Ishikawa (cell line): ENCODE measurements around the gene CCDC93.

Experiments
- CEBPB ChIP-seq: IDR thresholded peaks from 2 replicates; pipeline ENCODE4 v1.6.1; 2012
- CREB1 ChIP-seq: IDR thresholded peaks from 2 replicates; pipeline ENCODE4 v1.6.1; 2012; ENCODE audit warnings: low read depth
- EGR1 ChIP-seq: IDR thresholded peaks from 2 replicates; pipeline ENCODE4 v1.6.1; 2012
- EP300 ChIP-seq: IDR thresholded peaks from 2 replicates; pipeline ENCODE4 v1.6.1; 2012; ENCODE audit warnings: borderline replicate concordance
- FOXM1 ChIP-seq: IDR thresholded peaks from 2 replicates; pipeline ENCODE4 v1.6.1; 2012; ENCODE audit warnings: low read depth, borderline replicate concordance
- MAX ChIP-seq: IDR thresholded peaks from 2 replicates; pipeline ENCODE4 v1.6.1; 2012
- NFIC ChIP-seq: IDR thresholded peaks from 2 replicates; pipeline ENCODE4 v1.6.1; 2012
- RAD21 ChIP-seq: IDR thresholded peaks from 2 replicates; pipeline ENCODE4 v1.6.1; 2012; ENCODE audit warnings: low read depth
- REST ChIP-seq: IDR thresholded peaks from 2 replicates; pipeline ENCODE4 v1.6.1; 2012; ENCODE audit warnings: low read depth, mild to moderate bottlenecking
- TAF1 ChIP-seq: IDR thresholded peaks from 2 replicates; pipeline ENCODE4 v1.6.1; 2012; ENCODE audit warnings: low read depth, mild to moderate bottlenecking
- TCF12 ChIP-seq: IDR thresholded peaks from 2 replicates; pipeline ENCODE4 v1.6.1; 2012; ENCODE audit warnings: low read depth
- TEAD4 ChIP-seq: IDR thresholded peaks from 2 replicates; pipeline ENCODE4 v1.6.1; 2012
- USF1 ChIP-seq: IDR thresholded peaks from 2 replicates; pipeline ENCODE4 v1.6.1; 2012
- YY1 ChIP-seq: IDR thresholded peaks from 2 replicates; pipeline ENCODE4 v1.6.1; 2012; ENCODE audit warnings: low read depth
- ZBTB7A ChIP-seq: IDR thresholded peaks from 2 replicates; pipeline ENCODE4 v1.6.1; 2012; ENCODE audit warnings: low read depth

Gene CCDC93

GRCh38 chr2:117994729-117995128 is 19.1 kb downstream of the CCDC93 start:
- TF ChIP-seq FOXM1 = no peak
- no peak for TF ChIP-seq REST
- no peak for TF ChIP-seq EGR1
- TF ChIP-seq MAX = no peak
- TF ChIP-seq EP300 = no peak
- TF ChIP-seq USF1 = no peak
- TF ChIP-seq YY1 = no peak
- no peak for TF ChIP-seq CREB1
- no peak for TF ChIP-seq NFIC
- no peak for TF ChIP-seq TEAD4
- no peak for TF ChIP-seq TCF12
- no peak for TF ChIP-seq TAF1

GRCh38 chr2:117989854-117990438 is 23.9 kb downstream of the CCDC93 start:
- TF ChIP-seq CEBPB = no peak
- no peak for TF ChIP-seq YY1
- no peak for TF ChIP-seq NFIC
- TF ChIP-seq ZBTB7A = no peak
- TF ChIP-seq EP300 = no peak
- TF ChIP-seq FOXM1 = no peak
- no peak for TF ChIP-seq TCF12
- no peak for TF ChIP-seq TEAD4
- no peak for TF ChIP-seq USF1
- no peak for TF ChIP-seq EGR1
- no peak for TF ChIP-seq MAX
- TF ChIP-seq RAD21 = no peak
- TF ChIP-seq CREB1 = no peak
- TF ChIP-seq TAF1 = no peak

- TF ChIP-seq TEAD4 (no peak), USF1 (no peak), REST (no peak), FOXM1 (no peak), EGR1 (no peak), YY1 (no peak), TAF1 (no peak)
Measured at GRCh38 chr2:117987121-117987520, 26.7 kb downstream of the CCDC93 start.

- TF ChIP-seq USF1 = no peak
- no peak for TF ChIP-seq TEAD4
- TF ChIP-seq EP300 = no peak
- no peak for TF ChIP-seq RAD21
- no peak for TF ChIP-seq TAF1
- no peak for TF ChIP-seq FOXM1
- no peak for TF ChIP-seq YY1
- TF ChIP-seq TCF12 = no peak
- TF ChIP-seq MAX = no peak
- no peak for TF ChIP-seq CREB1
- no peak for TF ChIP-seq CEBPB
- TF ChIP-seq ZBTB7A = no peak
Measured at GRCh38 chr2:117985092-117985491, 28.8 kb downstream of the CCDC93 start.

- TF ChIP-seq USF1 = no peak
- TF ChIP-seq TCF12 = no peak
- TF ChIP-seq EGR1 = no peak
- no peak for TF ChIP-seq MAX
- no peak for TF ChIP-seq CREB1
- no peak for TF ChIP-seq YY1
Measured at GRCh38 chr2:117984208-117984607, 29.7 kb downstream of the CCDC93 start.
